ENCODE measurements around the gene NPAS2. TPM values are rescaled to one million over a fixed set of nuclear protein-coding genes. Genes with fewer than 3 reads are reported as not detected.
A peak's percentile ranks its signal among the peaks of the same experiment; 100 is the strongest.

The NPAS2 gene
- total RNA-seq, 4 donors from 2014 or later = 14.1 to 45.8 (median 28.1) TPM

- TF ChIP-seq POLR2AphosphoS5 (IDR thresholded peaks at IDR 0.05) (no peak), POLR2A (IDR thresholded peaks at IDR 0.05; ENCODE audit: low read depth) (no peak), CTCF (IDR thresholded peaks at IDR 0.05) (no peak), EP300 (IDR thresholded peaks at IDR 0.05) (no peak)
- WGBS = 77% methylated on average over 12 of the region's 12 CpGs
- H3K4me3 ChIP-seq = no peak overlapping the region
- H3K9me3 ChIP-seq = no peaks in the 10 kb centered on the region
- intact Hi-C loops (cut with DNase I) = no loop called here
- no peak overlapping the region for H3K27ac ChIP-seq (replicated peaks in 1 of 4)
- peaks cover 0 to 11% (median 0%) of the 10 kb centered on the region in 4 donors for H3K4me1 ChIP-seq
- no peak for DNase-seq (ENCODE audit: extremely low spot score)
- H3K27me3 ChIP-seq = no peaks in the 10 kb centered on the region
- no peaks in the 10 kb centered on the region for H3K36me3 ChIP-seq
Observed at GRCh38 chr2:100778637-100779450, 41.1 kb upstream of the NPAS2 start.

GRCh38 chr2:100779908-100780202 is 40.1 kb upstream of the NPAS2 start:
- no peak for DNase-seq (ENCODE audit: extremely low spot score)
- peaks cover 0 to 11% (median 0%) of the 10 kb centered on the region in 4 donors for H3K4me1 ChIP-seq
- H3K36me3 ChIP-seq = no peaks in the 10 kb centered on the region
- TF ChIP-seq POLR2AphosphoS5 (IDR thresholded peaks at IDR 0.05) = no peak
- TF ChIP-seq EP300 (IDR thresholded peaks at IDR 0.05) = no peak
- TF ChIP-seq CTCF (IDR thresholded peaks at IDR 0.05) = no peak
- no peak for TF ChIP-seq POLR2A (IDR thresholded peaks at IDR 0.05; ENCODE audit: low read depth)
- H3K27ac ChIP-seq (replicated peaks in 1 of 4) = no peak overlapping the region
- 94% methylated on average over 3 of the region's 3 CpGs for WGBS
- no peak overlapping the region for H3K4me3 ChIP-seq
- intact Hi-C loops (cut with DNase I) = no loop called here
- no peaks in the 10 kb centered on the region for H3K27me3 ChIP-seq
- H3K9me3 ChIP-seq = no peaks in the 10 kb centered on the region

DNA sequence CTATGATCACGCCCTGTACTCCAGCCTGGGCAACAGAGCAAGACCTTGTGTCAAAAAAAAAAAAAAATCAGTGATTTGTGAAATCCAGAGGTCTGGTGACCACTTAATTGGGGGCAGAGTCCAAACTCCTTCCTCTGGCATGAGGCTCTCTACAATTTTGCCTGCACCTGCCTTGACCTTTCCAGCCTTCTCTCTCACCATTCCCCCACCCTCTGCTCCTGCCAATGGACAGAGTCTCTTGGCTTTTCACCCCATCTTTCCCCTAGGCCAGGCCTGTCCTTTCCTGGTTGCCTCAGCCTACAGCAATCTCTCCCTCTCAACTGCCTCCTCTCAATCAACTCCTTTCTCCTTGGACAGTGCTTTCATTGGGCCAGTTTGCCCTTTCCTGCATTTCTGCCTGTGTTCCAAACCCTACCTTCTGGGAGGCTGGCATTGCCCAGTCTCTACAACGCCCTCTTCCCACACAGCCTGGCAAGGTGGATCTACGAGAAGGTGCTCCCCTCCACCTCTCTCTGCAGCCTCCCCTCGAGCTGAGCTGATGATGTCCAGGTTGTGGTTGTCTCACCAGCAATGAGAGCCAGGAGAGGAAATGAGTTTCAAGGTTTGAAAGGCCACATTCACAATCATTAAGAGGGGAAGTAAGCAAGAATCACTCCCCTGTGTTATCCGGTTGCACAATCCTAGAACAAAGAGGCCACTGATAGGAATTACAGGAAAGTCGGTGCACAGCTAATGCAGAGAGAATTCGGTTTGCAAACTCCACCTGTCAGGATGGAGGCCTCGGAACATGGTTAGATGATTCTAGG is 39.5 kb upstream of the NPAS2 start:
- no peaks in the 10 kb centered on the region for H3K36me3 ChIP-seq
- H3K4me1 ChIP-seq = peaks cover 0 to 11% (median under 1%) of the 10 kb centered on the region in 4 donors
- H3K27me3 ChIP-seq = no peaks in the 10 kb centered on the region
- no peaks in the 10 kb centered on the region for H3K9me3 ChIP-seq
- H3K4me3 ChIP-seq = no peak overlapping the region
- no peak for DNase-seq (ENCODE audit: extremely low spot score)
- intact Hi-C loops (cut with DNase I) = no loop called here
- peak overlapping the region in 1 of 4 donors; percentile 44 for H3K27ac ChIP-seq (replicated peaks in 1 of 4)
- no peak for TF ChIP-seq CTCF (IDR thresholded peaks at IDR 0.05)
- TF ChIP-seq POLR2AphosphoS5 (IDR thresholded peaks at IDR 0.05) = peak; percentile 29 to 37
- WGBS = 67% methylated on average over 8 of the region's 8 CpGs

DNA sequence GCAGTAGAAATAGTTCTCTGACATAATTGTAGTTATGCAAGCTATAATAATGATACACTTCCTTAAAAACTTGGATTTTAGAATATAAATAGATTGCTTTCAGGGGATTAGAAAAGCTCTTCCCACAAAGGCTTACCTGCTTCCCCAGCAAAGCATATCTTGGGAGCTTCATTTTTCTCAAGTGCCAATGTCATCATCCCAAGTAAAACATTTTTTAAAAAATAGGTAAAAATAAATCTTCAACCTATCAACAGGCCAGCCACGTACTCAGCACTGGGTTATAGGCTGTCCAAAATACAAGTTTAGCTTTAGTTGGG is 39.0 kb upstream of the NPAS2 start:
- TF ChIP-seq CTCF (IDR thresholded peaks at IDR 0.05) (no peak), EP300 (IDR thresholded peaks at IDR 0.05) (no peak), POLR2AphosphoS5 (IDR thresholded peaks at IDR 0.05) (no peak), POLR2A (IDR thresholded peaks at IDR 0.05; ENCODE audit: low read depth) (no peak)
- H3K27ac ChIP-seq (replicated peaks in 1 of 4) = no peak overlapping the region
- no peaks in the 10 kb centered on the region for H3K27me3 ChIP-seq
- WGBS = 94% methylated on average over 1 of the region's 1 CpG
- intact Hi-C loops (cut with DNase I) = no loop called here
- DNase-seq (ENCODE audit: extremely low spot score) = no peak
- H3K4me1 ChIP-seq = peaks cover 5 to 11% (median 6%) of the 10 kb centered on the region in 4 donors
- H3K9me3 ChIP-seq = no peaks in the 10 kb centered on the region
- no peak overlapping the region for H3K4me3 ChIP-seq
- H3K36me3 ChIP-seq = no peaks in the 10 kb centered on the region

Measured in esophagus muscularis mucosa (tissue), 4 donors.